OCI-LY7 (cell line): ENCODE data around the gene SKAP2. TPM values are rescaled to one million over a fixed set of nuclear protein-coding genes. Genes with fewer than 3 reads are reported as not detected.
A peak's percentile ranks its signal among the peaks of the same experiment; 100 is the strongest.

Experiments
- BruUV-seq: library from RNA; stranded (reverse); fragments of 400-500 nt; replicated peaks from 2 replicates; lab custom pipeline; 2021; lab: Mats Ljungman, UMichigan
- CTCF ChIA-PET: fragments of 300-600 bp; sonication (Branson Sonifier 250); formaldehyde crosslinking; loops from one replicate; lab custom pipeline; 2022; ENCODE audit warnings: antibody characterized with exemption; ENCODE audit not compliant: unreplicated experiment; lab: Charles Lee
- POLR2A ChIA-PET: fragments of 300-600 bp; sonication (Branson Sonifier 250); formaldehyde crosslinking; loops from one replicate; lab custom pipeline; 2022; ENCODE audit warnings: antibody characterized with exemption; lab: Charles Lee
- DNase-seq: peaks from one replicate; pipeline ENCODE4 v3.0.0-alpha.2; 2015; ENCODE audit warnings: low spot score
- H2AFZ ChIP-seq: fragments of 200-600 bp; sonication (generic), shearing (Covaris generic); 2 replicates; pipeline ENCODE4 v1.6.1; 2014; ENCODE audit warnings: mild to moderate bottlenecking, antibody characterized with exemption, low read length, moderate library complexity
- H3K27ac ChIP-seq: fragments of 200-600 bp; sonication (generic); 2 replicates; pipeline ENCODE4 v1.5.1; 2014; ENCODE audit warnings: mixed run types, low read depth, mild to moderate bottlenecking, moderate library complexity, low read length, inconsistent platforms; ENCODE audit not compliant: poor library complexity, severe bottlenecking
- H3K36me3 ChIP-seq: fragments of 200-600 bp; sonication (generic); 2 replicates; pipeline ENCODE4 v1.6.1; 2014; ENCODE audit warnings: mild to moderate bottlenecking, antibody characterized with exemption, low read length, moderate library complexity, mixed read lengths; ENCODE audit not compliant: insufficient read depth
- H3K4me1 ChIP-seq: fragments of 200-600 bp; sonication (generic); 2 replicates; pipeline ENCODE4 v1.5.1; 2014; ENCODE audit warnings: mild to moderate bottlenecking, low read length; ENCODE audit not compliant: insufficient read depth, poor library complexity, severe bottlenecking
- H3K4me2 ChIP-seq: fragments of 200-600 bp; sonication (generic); 2 replicates; pipeline ENCODE4 v1.6.1; 2014; ENCODE audit warnings: mild to moderate bottlenecking, low read length
- H3K4me3 ChIP-seq: fragments of 200-600 bp; sonication (generic); 2 replicates; pipeline ENCODE4 v1.5.1; 2014; ENCODE audit warnings: mild to moderate bottlenecking, low read depth, low read length; ENCODE audit not compliant: poor library complexity, severe bottlenecking
- H3K79me2 ChIP-seq: fragments of 200-600 bp; sonication (generic); 2 replicates; pipeline ENCODE4 v1.6.1; 2016; ENCODE audit warnings: low read depth, mild to moderate bottlenecking, low read length, moderate library complexity, mixed read lengths; ENCODE audit not compliant: insufficient read depth
- H3K9me2 ChIP-seq: fragments of 200-600 bp; sonication (generic); 2 replicates; pipeline ENCODE4 v1.6.1; 2016; ENCODE audit warnings: mild to moderate bottlenecking, low read length, mixed read lengths; ENCODE audit not compliant: insufficient read depth
- H3K9me3 ChIP-seq: fragments of 200-600 bp; sonication (generic); 2 replicates; pipeline ENCODE4 v1.6.1; 2014; ENCODE audit warnings: mild to moderate bottlenecking, mixed run types, low read length, mixed read lengths
- H4K20me1 ChIP-seq: fragments of 200-600 bp; sonication (generic); 2 replicates; pipeline ENCODE4 v1.6.1; 2014; ENCODE audit warnings: mild to moderate bottlenecking, antibody characterized with exemption, low read length, moderate library complexity, mixed read lengths; ENCODE audit not compliant: insufficient read depth
- CTCF ChIP-seq: fragments of 200-600 bp; sonication (generic); conservative IDR thresholded peaks from 2 replicates; pipeline ENCODE4 v1.5.1; 2014; ENCODE audit warnings: mild to moderate bottlenecking, antibody characterized with exemption, low read length, moderate library complexity, mixed read lengths
- EZH2phosphoT487 ChIP-seq: fragments of 200-600 bp; sonication (generic); IDR thresholded peaks from 2 replicates; pipeline ENCODE4 v1.6.1; 2018; ENCODE audit warnings: low read depth, borderline replicate concordance, mild to moderate bottlenecking, mixed run types, antibody characterized with exemption, low read length, moderate library complexity, mixed read lengths
- intact Hi-C: fragments of 100-400 bp; cut with micrococcal nuclease; formaldehyde crosslinking; loops from one replicate; pipeline ENCODE4 v1.10.0; 2022; ENCODE audit not compliant: unreplicated experiment
- total RNA-seq, 2 experiments: library from RNA; depleted of rRNA in 1 of 2; stranded (reverse); fragments of >200 nt in 1 of 2; shearing (Covaris generic) in 1 of 2; gene quantifications; 2 replicates each; pipeline ENCODE4 v1.2.3, GENCODE V29; 2014 to 2022

SKAP2 gene
- total RNA-seq, 2 experiments from 2014 or later: 15.5 to 54.8 TPM

- Histone ChIP-seq H3K4me2 (no peak overlapping the region), H4K20me1 (peaks cover 3% of the 10 kb centered on the region; the same call in 1 of the 2 replicates), H3K27ac (no peak overlapping the region), H3K36me3 (no peaks in the 10 kb centered on the region), H3K4me3 (no peak overlapping the region), H2AFZ (no peak overlapping the region), H3K9me3 (no peaks in the 10 kb centered on the region), H3K9me2 (no peaks in the 10 kb centered on the region), H3K4me1 (no peaks in the 10 kb centered on the region), H3K79me2 (no peaks in the 10 kb centered on the region)
- TF ChIP-seq EZH2phosphoT487 (no peak), CTCF (no peak)
- BruUV-seq: no TSS peak
- no peak for DNase-seq
- POLR2A ChIA-PET: interaction anchor here (1.5 to 1.7 kb wide), 3 partner anchors 8 to 14 kb away, joined by 5 to 6 read pairs (median 6); no protein-coding TSS in a partner anchor
- CTCF ChIA-PET: no interaction called here
- intact Hi-C loops: no loop called here
Measured at GRCh38 chr7:26670841-26671240, 193.5 kb downstream of the SKAP2 start.

GRCh38 chr7:26670290-26670689 is 194.1 kb downstream of the SKAP2 start:
- H3K36me3 ChIP-seq: no peaks in the 10 kb centered on the region
- no TSS peak for BruUV-seq
- H3K4me2 ChIP-seq: no peak overlapping the region
- DNase-seq: no peak
- POLR2A ChIA-PET: interaction anchor here (0.7 to 1.7 kb wide), 5 partner anchors 9 to 261 kb away, joined by 3 to 6 read pairs (median 5); no protein-coding TSS in a partner anchor
- H4K20me1 ChIP-seq: peaks cover 3% of the 10 kb centered on the region; the same call in 1 of the 2 replicates
- no peaks in the 10 kb centered on the region for H3K79me2 ChIP-seq
- H3K9me2 ChIP-seq: no peaks in the 10 kb centered on the region
- intact Hi-C loops: no loop called here
- H2AFZ ChIP-seq: no peak overlapping the region
- H3K27ac ChIP-seq: no peak overlapping the region
- CTCF ChIA-PET: no interaction called here
- H3K9me3 ChIP-seq: no peaks in the 10 kb centered on the region
- H3K4me1 ChIP-seq: no peaks in the 10 kb centered on the region
- no peak overlapping the region for H3K4me3 ChIP-seq
- TF ChIP-seq CTCF: no peak
- TF ChIP-seq EZH2phosphoT487: no peak

GRCh38 chr7:26668821-26669220 is 195.6 kb downstream of the SKAP2 start:
- POLR2A ChIA-PET: no interaction called here
- BruUV-seq: TSS peak; percentile 60

More at GRCh38 chr7:26668821-26669220, 195.6 kb downstream of the SKAP2 start:
- CTCF ChIA-PET: no interaction called here
- Histone ChIP-seq H3K36me3 (no peaks in the 10 kb centered on the region), H3K4me3 (no peak overlapping the region), H4K20me1 (peaks cover 3% of the 10 kb centered on the region; the same call in 1 of the 2 replicates), H3K27ac (no peak overlapping the region), H3K9me2 (no peaks in the 10 kb centered on the region), H2AFZ (no peak overlapping the region), H3K4me2 (no peak overlapping the region), H3K4me1 (no peaks in the 10 kb centered on the region), H3K79me2 (no peaks in the 10 kb centered on the region), H3K9me3 (no peaks in the 10 kb centered on the region)
- intact Hi-C loops: loop anchor here (5.0 kb wide), 2 partner anchors 392 to 493 kb away; no protein-coding TSS in a partner anchor
- DNase-seq: no peak
- TF ChIP-seq CTCF (no peak), EZH2phosphoT487 (no peak)
